Body of pancreas (tissue), 4 donors: Measurements from ENCODE around the gene TMEM132C. TPM values are rescaled to one million over a fixed set of nuclear protein-coding genes. Genes with fewer than 3 reads are reported as not detected.

Experiments
- ATAC-seq: fragments of 150-250 bp; one replicate; pipeline ENCODE4 v1.9.1; 2016
- DNase-seq, 4 donors: peaks; one replicate each; pipeline ENCODE4 v3.0.0-alpha.2; 2019
- H3K27ac ChIP-seq, 4 donors: fragments of 200-600 bp; sonication (generic); 1 replicate in 3 of 4; 2 replicates in 1 of 4; pipeline versions ENCODE4 v1.5.1 to v1.6.1; 2016 to 2019; ENCODE audit warnings: mild to moderate bottlenecking in 1 of 4, mixed read lengths in 1 of 4, moderate library complexity in 1 of 4
- H3K27me3 ChIP-seq, 2 donors: fragments of 200-600 bp; sonication (generic); one replicate each; pipeline ENCODE4 v1.6.0; 2016; ENCODE audit warnings: mild to moderate bottlenecking in 1 of 2
- H3K36me3 ChIP-seq, 2 donors: fragments of 200-600 bp; sonication (generic); replicated peaks in 1 of 2; 2 replicates each; pipeline ENCODE4 v1.5.1; 2016; ENCODE audit warnings: low read depth in 2 of 2; ENCODE audit not compliant: insufficient read depth in 1 of 2
- H3K4me1 ChIP-seq: fragments of 200-600 bp; sonication (generic); one replicate; pipeline ENCODE4 v1.6.0; 2016
- H3K4me3 ChIP-seq, 2 donors: fragments of 200-600 bp; sonication (generic); 1 replicate in 1 of 2; 2 replicates in 1 of 2; pipeline ENCODE4 v1.5.1; 2016 to 2019
- H3K9me3 ChIP-seq, 3 donors: fragments of 200-600 bp; sonication (generic); 1 replicate in 2 of 3; 2 replicates in 1 of 3; pipeline ENCODE4 v1.5.1; 2016
- POLR2A ChIP-seq, 3 donors: fragments of 450-650 bp; IDR thresholded peaks; one replicate each; pipeline ENCODE4 v1.6.1; 2016; ENCODE audit warnings: antibody characterized with exemption in 3 of 3, mild to moderate bottlenecking in 2 of 3
- WGBS, 2 donors: methylation state at CpG; one replicate each; pipeline ENCODE4 v1.1.5; 2017; 5-methylcytosine and 5-hydroxymethylcytosine counted together
- intact Hi-C: fragments of 100-400 bp; cut with DNase I; formaldehyde crosslinking; loops from one replicate; pipeline ENCODE4 v1.15.1; 2023
- total RNA-seq, 2 donors: library from RNA; depleted of rRNA; stranded (reverse); fragments of >200 nt; gene quantifications; one replicate each; pipeline ENCODE4 v1.1.0, GENCODE V29; 2016
- TF ChIP-seq, protein P1 (sequence below), 7 experiments: fragments of 450-650 bp in 4 of 7; fragments of 200-600 bp in 3 of 7; sonication (generic) in 3 of 7; IDR thresholded peaks; one replicate each; pipeline ENCODE4 v1.5.1; 2016 to 2019; ENCODE audit warnings: antibody characterized with exemption in 7 of 7

Gene TMEM132C
- total RNA-seq, 2 donors from 2014 or later, result 4.4 to 8.2 TPM

DNA sequence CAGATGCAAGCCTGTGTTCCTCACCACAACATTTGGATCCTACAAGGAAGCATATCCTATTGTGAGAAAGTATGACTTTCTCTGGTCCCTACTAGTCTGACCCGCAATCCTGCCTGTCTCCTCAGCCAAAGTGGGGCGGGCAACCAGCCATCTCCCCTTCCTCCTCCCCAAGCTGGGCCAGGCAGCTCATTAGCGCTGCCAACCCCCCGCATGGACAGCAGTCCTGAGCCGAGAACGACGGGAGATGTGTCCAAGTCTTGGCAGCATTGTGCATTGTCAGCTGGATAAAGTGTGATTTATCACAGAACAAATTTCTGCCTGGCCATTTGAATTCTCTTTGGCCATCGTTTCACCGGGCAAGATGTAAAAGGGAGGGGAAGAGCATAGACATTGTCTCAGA is 417.4 kb downstream of the TMEM132C start:
- H3K27me3 ChIP-seq, result no peaks in the 10 kb centered on the region
- no peak for TF ChIP-seq POLR2A (IDR thresholded peaks at IDR 0.05)
- TF ChIP-seq, protein P1, sequence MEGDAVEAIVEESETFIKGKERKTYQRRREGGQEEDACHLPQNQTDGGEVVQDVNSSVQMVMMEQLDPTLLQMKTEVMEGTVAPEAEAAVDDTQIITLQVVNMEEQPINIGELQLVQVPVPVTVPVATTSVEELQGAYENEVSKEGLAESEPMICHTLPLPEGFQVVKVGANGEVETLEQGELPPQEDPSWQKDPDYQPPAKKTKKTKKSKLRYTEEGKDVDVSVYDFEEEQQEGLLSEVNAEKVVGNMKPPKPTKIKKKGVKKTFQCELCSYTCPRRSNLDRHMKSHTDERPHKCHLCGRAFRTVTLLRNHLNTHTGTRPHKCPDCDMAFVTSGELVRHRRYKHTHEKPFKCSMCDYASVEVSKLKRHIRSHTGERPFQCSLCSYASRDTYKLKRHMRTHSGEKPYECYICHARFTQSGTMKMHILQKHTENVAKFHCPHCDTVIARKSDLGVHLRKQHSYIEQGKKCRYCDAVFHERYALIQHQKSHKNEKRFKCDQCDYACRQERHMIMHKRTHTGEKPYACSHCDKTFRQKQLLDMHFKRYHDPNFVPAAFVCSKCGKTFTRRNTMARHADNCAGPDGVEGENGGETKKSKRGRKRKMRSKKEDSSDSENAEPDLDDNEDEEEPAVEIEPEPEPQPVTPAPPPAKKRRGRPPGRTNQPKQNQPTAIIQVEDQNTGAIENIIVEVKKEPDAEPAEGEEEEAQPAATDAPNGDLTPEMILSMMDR (IDR thresholded peaks at IDR 0.05), result no peak
- intact Hi-C loops, result no loop called here
- no peaks in the 10 kb centered on the region for H3K36me3 ChIP-seq
- no peaks in the 10 kb centered on the region for H3K9me3 ChIP-seq
- DNase-seq, result no peak
- 42 to 44% methylated on average over 8 to 9 of the region's 9 CpGs for WGBS, 2 donors
- no peak overlapping the region for H3K4me3 ChIP-seq
- H3K27ac ChIP-seq, result no peak overlapping the region
- no peak for ATAC-seq
- no peaks in the 10 kb centered on the region for H3K4me1 ChIP-seq

DNA sequence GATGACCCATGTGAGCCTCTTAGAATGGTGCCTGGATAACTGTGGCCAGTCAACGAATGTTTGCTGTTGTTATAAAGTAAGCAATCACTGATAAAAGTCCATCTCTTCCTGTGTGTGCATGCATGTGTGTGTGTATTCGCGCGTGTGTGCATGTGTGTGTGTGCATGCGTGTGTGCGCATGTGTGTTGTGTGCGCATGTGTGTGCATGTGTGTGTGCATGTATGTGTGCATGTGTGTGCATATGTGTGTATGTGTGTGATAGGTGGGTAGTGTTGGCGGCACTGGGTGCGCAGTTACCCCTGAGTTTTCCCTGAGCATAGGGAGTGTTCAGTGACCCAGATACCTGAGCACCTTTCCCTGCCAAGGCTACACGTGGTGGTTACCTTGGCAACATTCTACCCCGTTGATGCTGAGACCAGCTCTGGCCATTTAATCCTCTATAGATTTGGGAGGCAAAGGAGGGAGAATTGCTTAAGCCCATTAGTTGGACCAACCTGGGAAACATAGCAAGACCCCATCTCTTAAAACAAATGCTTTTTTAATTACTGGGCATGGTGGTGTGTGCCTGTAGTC is 419.0 kb downstream of the TMEM132C start:
- no peaks in the 10 kb centered on the region for H3K9me3 ChIP-seq
- no peak overlapping the region for H3K4me3 ChIP-seq
- 79 to 80% methylated on average over 11 of the region's 11 CpGs for WGBS, 2 donors
- H3K27me3 ChIP-seq, result no peaks in the 10 kb centered on the region
- intact Hi-C loops, result no loop called here
- no peak for ATAC-seq
- DNase-seq, result no peak
- H3K36me3 ChIP-seq, result no peaks in the 10 kb centered on the region
- no peak overlapping the region for H3K27ac ChIP-seq
- H3K4me1 ChIP-seq, result no peaks in the 10 kb centered on the region
- no peak for TF ChIP-seq POLR2A (IDR thresholded peaks at IDR 0.05)
- TF ChIP-seq, protein P1 (IDR thresholded peaks at IDR 0.05), result no peak

DNA sequence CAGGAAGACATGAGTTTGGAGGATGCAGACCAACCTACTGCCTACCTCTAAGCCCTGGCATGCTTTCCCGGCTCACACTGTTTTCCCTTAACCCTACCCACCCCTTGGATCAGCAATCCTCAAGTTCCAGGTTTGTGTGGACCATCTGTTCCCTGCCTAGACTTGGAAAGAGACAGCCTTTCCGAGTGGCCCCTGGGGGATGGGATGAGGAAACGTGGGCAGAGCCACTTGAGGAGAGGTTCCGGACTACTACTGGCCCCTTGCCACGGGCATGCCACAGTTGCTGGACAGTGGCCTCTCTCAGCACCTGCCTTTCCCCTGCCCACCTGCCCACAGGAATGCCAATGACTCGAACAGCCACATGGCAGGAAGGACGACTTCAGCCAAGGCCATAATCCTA is 420.9 kb downstream of the TMEM132C start:
- Histone ChIP-seq H3K9me3 (no peaks in the 10 kb centered on the region), H3K27me3 (no peaks in the 10 kb centered on the region), H3K4me1 (no peaks in the 10 kb centered on the region), H3K4me3 (no peak overlapping the region), H3K27ac (no peak overlapping the region), H3K36me3 (no peaks in the 10 kb centered on the region)
- intact Hi-C loops, result no loop called here
- 58 to 63% methylated on average over 7 of the region's 7 CpGs for WGBS, 2 donors
- ATAC-seq (no peak), DNase-seq (no peak)
- TF ChIP-seq, protein P1 (IDR thresholded peaks at IDR 0.05), result no peak
- no peak for TF ChIP-seq POLR2A (IDR thresholded peaks at IDR 0.05)

DNA sequence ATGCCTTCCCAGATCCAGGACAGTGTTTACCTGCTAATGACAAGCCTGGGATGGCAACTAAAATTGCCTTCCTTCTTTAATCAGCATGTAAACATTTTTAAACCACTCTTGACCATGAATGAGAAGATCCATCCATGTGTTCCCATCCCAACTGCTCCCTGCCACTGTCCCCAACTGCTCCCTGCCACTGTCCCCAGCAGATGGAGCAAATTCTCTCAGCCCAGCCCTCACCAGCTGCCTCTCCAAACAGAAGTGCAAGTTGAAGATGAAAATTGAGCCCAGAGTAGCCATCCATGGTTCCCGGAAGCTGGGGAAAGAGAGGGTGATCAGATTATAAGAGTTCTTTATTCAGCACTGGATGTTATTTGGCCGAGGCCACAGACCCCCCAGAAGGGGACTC is 423.7 kb downstream of the TMEM132C start:
- Histone ChIP-seq H3K4me1 (no peaks in the 10 kb centered on the region), H3K36me3 (no peaks in the 10 kb centered on the region), H3K27me3 (no peaks in the 10 kb centered on the region), H3K27ac (no peak overlapping the region), H3K9me3 (no peaks in the 10 kb centered on the region), H3K4me3 (no peak overlapping the region)
- intact Hi-C loops, result no loop called here
- DNase-seq, result no peak
- ATAC-seq, result no peak
- no peak for TF ChIP-seq POLR2A (IDR thresholded peaks at IDR 0.05)
- TF ChIP-seq, protein P1 (IDR thresholded peaks at IDR 0.05), result no peak
- 23 to 45% methylated on average over 2 of the region's 2 CpGs for WGBS, 2 donors

DNA sequence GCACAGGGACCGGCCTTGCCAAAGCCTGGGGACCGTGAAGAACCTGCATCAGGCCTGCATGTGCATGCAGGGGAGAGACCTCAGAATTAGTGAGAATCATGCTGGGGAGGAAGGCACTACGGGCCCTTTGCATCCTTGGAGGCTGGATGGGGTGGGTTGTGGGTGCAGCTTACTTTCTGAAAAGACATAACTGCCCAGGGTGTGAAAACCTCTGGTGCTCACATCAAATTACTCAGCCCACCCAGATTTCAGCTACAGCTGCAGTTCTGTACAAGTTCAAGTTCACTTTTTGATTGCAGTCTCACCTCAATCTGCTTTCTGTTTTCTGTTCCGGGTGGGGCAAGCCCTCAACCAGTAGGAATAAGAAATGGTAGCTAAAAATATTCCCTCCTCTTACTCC is 426.1 kb downstream of the TMEM132C start:
- no peak for ATAC-seq
- DNase-seq, result no peak
- H3K27ac ChIP-seq, result no peak overlapping the region
- H3K27me3 ChIP-seq, result no peaks in the 10 kb centered on the region
- no peak overlapping the region for H3K4me3 ChIP-seq
- WGBS, 2 donors, result 45 to 58% methylated on average over 4 of the region's 4 CpGs
- intact Hi-C loops, result no loop called here
- no peaks in the 10 kb centered on the region for H3K4me1 ChIP-seq
- H3K9me3 ChIP-seq, result no peaks in the 10 kb centered on the region
- no peaks in the 10 kb centered on the region for H3K36me3 ChIP-seq
- TF ChIP-seq, protein P1 (IDR thresholded peaks at IDR 0.05), result no peak
- no peak for TF ChIP-seq POLR2A (IDR thresholded peaks at IDR 0.05)
